OCI-M2 (cell line): ENCODE measurements around the gene RPS6KA5.
"Not testable (repeated sequence)": the region's sequence is repeated elsewhere in the genome, so short reads cannot be mapped to it uniquely, and the experiment has no call there.

Experiments used
- DNase-seq: peaks from one replicate; lab custom pipeline; 2025; ENCODE audit not compliant: unreplicated experiment; lab: John Stamatoyannopoulos, UW

The RPS6KA5 gene

DNA sequence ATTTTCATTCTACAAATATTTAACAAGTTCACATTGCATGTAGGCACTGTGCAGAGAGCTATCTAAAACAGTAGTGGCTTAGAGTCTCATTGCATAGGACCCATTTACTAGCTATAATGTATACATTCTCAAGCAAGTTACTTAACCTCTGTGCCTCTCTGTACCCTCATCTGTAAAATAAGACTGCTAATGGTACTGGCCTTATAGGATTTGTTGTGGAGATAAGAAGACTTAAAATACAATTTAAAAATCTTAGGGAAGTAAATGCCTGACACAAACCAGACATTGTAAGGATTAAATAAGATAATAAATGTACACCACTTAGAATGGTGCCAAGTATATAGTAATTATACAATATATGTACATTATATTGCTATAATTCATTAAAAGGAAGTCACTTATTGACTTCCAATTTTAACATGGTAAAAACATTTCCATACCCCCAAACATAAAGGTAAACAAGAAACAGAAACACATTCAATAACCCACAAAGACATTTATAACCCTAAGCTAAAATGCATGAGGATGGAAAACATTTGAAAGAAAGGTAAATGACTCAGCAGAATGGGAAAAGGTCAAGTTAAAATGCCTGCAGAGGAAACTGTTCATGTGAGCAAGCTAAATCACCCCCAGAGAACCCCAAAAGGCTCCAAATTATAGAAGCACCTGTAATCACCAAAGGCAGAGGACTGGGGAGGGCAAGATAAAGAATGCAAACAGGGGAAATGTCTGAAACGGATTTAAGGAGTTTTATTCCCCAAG lies 30.8 kb downstream of the RPS6KA5 start:
- DNase-seq, result no peak

DNA sequence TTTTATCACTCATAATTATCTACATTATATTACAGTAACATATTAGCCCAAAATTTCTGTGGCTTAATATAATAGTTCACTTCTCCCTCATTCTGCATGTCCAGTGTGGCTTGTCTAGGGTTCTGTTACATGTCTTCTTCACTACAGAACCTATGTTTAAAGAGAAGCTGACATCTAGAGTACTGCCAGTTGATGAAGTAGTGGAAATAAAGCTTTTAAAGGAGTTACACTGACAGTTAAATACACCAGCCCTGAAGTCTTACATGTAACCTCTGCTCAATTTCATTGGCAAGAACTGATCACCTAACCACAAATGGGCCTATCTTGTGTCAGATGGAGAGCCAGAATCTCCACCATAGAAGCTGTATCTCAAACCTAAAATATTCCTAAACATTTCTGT lies 32.9 kb downstream of the RPS6KA5 start:
- DNase-seq, result no peak

DNA sequence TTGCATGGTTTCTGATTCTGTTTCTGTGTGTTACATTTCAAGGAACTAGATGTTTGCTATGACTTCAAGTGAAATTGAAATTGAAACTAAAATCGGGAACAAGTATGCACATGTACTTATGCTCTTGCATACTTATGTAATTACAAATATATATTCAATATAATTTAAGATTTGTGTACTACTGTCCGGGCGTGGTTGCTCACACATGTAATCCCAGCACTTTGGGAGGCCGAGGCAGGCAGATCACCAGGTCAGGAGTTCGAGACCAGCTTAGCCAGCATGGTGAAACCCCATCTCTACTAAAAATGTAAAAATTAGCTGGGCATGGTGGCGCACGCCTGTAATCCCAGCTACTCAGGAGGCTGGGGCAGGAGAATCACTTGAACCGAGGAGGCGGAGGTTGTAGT lies 37.8 kb downstream of the RPS6KA5 start:
- not testable (repeated sequence) for DNase-seq

DNA sequence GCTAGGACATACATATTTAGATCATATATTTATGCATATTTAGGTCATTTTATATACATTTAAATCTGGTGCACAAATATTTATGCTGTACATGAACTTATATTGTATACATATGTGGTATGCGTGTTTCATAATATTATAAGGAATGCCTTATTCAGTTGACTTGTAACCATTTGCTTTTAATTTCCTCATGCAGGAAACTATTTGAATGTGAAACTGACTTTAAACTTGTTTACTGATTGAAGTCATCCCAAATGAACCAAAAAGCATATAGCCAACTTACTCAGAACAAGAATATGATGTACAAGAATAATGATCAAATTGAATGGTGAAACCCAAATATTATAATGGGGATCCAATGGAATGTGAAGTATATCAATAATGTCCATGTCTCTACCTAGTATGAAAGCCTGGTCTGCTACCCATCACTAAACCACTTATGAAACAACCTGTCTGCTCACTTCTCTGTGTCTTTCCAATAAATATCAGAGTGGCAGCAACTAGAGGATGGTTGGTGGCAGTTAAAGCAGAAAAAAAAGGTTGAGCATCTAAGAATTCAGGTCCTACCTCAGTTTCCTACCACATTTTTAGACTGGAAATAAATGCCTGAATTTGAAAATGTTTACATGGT lies 38.3 kb downstream of the RPS6KA5 start:
- DNase-seq, result no peak

DNA sequence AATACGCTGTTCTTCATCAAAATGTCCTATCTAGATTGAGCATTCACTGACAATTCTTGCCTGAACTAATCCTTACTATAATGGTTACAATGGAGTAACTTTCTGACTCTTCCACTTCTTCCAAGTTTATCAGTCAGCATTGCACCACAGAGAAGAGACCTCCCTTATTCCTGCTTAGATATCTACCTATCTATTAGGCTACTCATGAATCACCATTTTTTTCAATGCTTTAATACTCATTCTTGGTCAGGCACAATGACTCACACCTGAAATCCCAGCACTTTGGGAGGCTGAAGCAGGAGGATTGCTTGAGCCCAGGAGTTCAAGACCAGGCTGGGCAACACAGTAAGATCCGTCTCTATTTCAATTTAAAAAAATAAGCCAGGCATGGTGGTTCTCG lies 39.3 kb downstream of the RPS6KA5 start:
- DNase-seq, result no peak

DNA sequence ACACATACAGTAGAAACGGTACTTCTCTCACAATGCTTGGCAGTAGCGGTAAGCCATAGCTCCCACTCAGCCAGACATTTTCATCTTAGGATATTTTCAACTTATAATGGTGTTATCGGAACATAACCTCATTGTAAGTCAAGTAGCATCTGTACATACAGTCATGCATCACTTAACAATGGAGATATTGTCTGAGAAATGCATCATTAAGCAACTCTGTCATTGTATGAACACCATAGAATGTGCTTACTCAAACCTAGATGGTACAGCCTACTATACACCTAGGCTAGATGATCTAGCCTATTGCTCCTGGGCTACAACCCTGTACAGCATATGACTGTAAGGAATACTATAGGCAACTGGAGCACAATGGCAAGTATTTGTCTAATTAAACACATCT lies 40.8 kb downstream of the RPS6KA5 start:
- no peak for DNase-seq

DNA sequence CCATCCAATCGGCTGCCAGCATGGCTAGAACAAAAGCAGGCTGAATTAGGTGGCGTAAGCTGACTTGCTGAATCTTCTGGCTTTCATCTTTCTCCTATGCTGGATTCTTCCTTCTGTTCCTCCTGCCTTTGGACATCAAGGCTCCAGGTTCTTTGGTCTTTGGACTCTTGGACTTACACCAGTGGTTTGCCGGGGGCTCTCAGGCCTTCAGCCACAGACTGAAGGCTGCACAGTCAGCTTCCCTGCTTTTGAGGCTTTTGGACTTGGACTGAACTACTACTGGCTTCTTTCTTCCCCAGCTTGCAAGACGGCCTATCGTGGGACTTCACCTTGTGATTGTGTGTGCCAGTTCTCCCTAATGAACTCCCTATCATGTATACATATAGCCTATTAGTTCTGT lies 42.0 kb downstream of the RPS6KA5 start:
- DNase-seq, result no peak

DNA sequence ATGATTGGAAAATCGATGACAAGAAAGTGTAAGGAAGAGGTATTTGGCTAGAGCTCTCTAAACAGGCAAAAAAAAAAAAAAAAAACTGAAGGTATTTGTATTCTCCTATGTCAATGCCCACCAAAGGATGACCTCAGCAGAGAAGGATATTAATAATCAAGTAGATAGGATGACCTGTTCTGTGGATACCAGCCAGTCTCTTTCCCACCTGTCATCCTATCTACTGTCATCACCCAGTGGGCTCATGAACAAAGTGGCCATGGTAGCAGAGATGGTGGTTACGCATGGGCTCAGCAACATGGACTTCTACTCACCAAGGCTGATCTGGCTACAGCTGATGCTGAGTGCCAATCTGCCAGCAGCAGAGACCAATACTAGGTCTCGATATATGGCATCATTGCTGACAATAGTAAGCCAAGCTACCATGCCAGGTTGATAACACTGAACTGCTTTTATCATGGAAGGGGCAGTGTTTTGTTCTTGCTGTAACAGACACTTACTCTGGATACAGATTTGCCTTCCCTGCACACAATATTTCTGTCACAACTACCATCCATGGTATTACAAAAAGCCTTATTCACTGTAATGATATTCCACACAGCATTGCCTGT lies 43.5 kb downstream of the RPS6KA5 start:
- DNase-seq, result no peak

DNA sequence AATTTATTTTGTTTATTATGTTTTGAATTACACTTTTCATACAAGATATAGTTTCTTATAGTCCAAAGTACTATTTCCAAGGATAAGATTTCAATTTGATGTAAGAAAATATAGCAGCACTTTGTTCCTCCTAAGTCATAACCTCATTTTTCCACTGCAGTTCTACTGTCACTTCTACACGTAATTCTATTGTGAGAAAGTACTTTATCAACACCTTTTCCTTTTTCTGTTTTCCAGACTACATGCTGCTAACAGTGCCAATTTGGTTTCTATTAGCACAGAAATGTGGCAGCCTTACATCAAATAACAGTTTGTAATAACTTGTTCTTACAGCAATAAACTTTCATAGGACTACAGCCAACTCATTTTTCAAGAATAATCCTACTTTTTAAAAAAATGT lies 45.0 kb downstream of the RPS6KA5 start:
- no peak for DNase-seq

DNA sequence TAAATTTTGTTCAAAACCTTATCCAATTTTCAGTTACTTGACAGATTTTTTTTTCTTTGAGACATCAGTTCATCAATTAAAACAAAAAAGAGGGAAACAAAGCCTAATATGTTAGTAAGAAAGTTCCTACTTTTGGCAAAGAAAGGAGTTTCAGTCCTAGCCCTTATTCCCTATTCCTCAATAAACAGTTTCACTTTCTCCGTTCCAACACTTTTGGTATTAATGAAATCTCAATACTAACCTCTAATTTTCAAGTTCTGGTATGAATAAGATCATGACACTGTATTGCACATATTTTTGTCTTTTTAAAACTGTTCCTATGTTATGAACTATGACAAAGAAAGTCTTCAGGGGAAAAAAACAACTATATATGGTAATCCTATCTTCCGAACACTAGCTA lies 48.4 kb downstream of the RPS6KA5 start:
- no peak for DNase-seq

DNA sequence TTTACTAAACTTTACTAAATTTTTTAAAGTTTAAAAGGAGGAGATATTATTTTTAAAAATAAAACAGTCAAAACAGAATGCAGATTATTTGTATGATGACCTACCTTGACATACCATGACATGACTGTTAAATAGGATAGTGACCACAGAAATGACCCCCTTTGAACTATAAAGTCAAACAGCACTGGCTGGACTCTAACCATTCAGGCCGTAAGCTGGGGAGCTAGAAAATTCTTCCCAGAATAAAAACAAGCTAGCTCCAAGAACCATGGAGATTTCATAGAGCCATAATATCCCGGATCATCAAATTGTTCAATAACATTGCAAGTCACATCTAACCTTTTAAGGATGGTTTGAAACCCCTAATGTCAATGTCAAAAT lies 50.3 kb downstream of the RPS6KA5 start:
- DNase-seq, result no peak

DNA sequence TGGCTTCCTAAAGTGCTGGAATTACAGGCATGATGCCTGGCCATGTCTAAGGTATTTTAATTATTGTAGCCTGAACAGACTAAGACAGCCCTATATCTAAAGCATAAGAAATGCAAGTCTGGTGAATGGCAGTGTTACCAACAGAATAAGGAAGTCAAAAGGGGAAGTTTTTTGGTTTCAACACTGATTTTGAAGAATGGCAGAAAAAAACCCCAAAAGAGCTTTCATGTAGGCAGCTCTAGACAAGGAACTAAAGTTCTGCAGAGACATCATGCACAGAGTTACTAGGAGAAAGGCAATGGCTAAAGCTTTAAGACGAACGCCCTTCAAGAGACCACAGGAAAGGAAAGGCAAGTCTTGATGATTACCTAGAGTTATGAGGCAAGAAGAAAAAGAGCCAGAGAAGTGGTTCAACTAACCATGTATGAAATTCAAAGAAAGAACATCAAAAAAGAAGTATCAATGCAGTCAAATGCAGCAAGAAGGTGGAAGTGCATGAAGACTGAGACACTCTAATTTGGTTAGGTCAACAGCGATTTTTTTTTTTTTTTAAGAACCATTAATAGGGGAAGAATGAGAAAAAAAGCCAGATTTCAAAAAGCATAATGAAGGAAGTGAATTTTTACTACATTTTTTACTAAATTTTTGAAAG lies 50.8 kb downstream of the RPS6KA5 start:
- DNase-seq, result no peak

DNA sequence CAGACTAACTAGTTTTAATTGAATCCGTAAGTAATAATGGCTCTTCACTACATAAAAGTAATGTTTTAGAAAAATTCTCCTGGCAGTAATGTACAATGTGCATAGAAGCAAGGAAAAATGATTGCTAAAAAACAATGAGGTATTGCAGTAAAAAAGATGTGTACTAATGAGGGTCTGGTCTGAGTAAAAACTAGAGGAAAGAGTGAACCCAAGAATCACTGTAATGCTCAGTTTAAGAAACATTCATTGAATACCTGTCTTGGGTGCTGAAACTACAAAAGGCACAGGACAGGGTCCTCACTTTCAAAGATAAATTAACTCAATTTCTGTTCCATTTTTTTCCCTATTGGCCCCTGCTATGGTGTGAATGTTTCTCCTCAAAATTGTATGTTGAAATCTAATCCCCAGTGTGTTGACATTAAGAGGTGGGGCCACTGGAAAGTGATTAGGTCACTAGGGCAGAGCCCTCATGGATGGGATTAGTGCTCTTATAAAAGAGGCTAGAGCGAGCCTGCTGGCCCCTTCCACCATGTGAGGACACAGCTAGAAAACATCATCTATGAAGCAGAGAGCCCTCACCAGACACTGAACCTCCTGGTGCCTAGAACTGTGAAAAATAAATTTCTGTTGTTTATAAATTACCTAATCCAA lies 51.6 kb downstream of the RPS6KA5 start:
- DNase-seq, result no peak

DNA sequence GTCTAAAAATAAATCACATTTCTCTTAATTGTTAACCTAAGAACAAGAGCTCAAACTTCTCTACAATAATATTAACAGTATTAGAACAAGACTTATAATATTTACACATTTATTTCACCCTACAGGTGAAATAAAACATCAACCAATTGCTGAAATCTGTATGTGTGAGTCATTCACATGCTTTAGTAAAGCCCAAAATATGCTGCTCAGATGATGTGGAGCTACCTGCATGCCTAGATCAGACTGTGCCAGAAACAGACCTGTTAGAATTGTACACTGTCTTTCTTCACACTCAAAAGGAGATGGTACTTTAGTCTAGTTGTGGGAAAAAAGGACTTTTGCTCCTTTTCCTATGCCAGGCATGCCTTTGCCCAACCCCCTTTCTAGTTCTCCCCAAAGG lies 54.7 kb downstream of the RPS6KA5 start:
- no peak for DNase-seq

DNA sequence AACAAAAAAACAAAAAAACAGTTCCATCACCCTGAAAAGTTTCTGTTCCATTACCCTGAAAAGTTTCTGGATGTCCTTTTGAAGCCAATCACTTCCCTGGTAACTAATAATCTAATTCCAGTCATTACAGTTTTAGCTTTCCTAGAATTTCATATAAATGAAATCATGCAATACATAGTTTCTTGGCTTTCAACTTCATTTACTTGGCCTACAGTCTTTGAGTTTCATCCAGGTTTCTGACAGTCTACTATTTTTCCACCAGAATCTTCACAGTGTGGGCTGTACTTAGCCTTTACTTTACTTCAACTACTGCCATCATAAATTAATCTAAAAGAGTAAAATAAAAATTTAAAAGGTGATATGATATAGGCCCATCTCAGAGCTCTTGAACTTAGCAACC lies 55.5 kb downstream of the RPS6KA5 start:
- no peak for DNase-seq

DNA sequence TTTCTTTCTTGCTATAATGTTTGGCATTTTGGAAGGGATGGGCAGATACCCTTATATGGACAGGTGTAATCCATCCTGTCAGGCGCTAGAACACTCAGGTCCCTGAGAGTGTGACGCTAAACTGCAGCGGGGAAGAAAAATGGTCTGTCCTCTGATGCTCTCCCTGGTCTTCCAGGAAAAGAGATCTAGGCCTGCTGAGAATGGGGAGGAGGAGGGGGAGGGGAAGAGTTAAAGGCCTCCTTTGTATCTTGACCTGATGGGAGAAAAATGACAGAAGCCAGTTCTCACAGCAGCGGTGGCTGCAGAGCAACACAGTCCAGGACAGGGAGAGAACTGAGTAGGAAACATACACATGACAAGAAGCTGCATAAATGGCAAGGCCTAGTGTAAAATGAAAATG lies 61.1 kb downstream of the RPS6KA5 start:
- no peak for DNase-seq

DNA sequence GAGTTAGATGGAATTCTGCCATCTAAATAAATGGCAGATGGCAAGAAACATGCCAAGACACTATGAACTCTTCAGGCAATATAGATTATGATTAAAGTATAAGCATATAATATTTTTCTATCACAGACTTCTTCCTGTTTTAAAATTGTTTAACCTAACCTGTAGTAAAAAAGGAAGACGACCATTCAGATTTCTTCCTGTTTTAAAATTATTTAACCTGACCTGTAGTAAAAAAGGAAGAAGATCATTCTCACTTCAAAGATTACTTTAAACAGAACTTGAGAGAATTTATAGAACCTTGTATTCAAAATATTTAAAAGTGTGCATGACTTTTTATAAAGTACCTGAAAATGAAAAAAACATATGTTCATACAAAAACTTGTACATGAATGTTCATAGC lies 63.5 kb downstream of the RPS6KA5 start:
- DNase-seq, result no peak

DNA sequence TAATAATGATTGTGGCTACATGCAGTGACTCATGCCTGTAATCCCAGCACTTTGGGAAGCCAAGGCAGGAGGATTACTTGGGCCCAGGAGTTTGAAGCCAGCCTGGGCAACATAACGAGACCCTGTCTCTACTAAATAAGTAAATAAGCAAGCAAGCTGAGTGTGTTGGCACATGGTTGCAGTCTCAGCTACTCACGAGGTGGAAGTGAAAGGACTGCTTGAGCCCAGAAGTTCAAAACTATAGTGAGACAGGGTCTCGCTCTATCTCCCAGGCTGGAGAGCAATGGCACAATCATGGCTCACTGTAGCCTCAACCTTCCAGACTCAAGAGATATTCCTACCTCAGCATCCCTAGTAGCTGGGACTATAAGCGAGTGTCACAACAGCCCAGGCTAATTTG lies 64.7 kb downstream of the RPS6KA5 start:
- no peak for DNase-seq

DNA sequence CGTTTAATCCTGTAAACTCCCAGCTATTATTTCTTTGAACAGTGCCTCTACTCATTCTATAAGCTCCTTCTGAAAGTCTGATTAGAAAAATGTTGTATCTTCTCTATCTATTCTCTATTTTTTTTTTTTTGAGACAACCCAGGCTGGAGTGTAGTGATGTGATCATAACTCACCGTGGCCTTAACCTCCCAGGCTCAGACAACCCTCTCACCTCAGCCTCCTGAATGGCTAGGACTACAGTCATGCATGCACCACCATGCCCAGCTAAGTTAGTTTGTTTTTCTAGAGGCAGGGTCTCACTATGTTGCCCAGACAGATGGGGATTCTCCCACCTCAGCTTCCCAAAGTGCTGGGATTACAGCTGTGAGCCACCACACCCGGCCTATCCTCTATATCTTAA lies 66.6 kb downstream of the RPS6KA5 start:
- no peak for DNase-seq

DNA sequence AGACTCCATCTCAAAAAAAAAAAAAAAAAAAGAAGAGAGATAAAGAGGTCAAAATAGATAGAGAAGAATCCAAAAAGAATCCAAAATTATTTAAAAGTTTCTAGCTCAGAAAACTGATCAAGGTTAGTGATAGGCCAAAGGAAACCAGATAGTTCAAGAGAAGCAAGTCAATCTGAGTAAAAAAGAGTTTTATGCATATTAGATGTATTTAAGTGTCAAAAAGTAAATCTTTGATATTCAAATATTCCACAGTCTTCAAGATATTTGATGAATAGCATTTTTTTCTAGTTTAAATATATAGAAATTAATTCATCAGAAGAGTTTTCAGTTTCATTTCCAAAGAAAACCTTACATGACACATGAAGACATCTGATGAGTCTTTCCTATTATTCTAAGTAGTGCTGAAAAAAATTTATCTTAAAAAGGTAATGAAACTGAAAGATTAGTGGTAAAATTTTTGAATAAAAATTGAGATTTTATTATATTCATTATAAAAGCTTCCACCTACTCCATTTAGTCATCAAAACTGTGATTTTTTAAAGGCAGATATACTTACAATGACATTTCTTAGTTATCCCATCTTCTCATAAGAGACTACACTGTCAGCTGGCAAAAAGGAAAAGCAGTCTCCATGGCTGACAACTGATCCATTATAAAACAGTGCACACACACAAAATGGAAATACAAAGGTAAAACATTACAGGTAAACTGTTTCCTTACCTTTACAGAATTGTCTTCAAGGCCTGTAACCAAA lies 68.6 kb downstream of the RPS6KA5 start:
- no peak for DNase-seq

DNA sequence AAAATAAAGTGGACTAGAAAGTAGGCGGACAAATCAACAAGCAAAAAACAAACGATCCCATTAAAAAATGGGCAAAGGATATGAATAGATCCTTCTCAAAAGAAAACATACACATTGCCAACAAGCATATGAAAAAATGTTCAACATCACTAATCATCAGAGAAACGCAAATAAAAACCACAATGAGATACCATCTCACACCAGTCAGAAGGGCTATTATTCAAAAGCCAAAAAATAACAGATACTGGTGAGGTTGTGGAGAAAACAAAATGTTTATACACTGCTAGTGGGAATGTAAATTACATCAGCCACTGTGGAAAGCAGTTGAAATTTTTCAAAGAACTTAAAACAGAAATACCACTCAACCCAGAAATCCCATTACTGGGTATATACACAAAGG lies 70.3 kb downstream of the RPS6KA5 start:
- no peak for DNase-seq
